ENCODE measurements around the gene SH3RF3. TPM values are rescaled to one million over a fixed set of nuclear protein-coding genes. Genes with fewer than 3 reads are reported as not detected.

Gene SH3RF3
- total and polyA plus RNA-seq, 5 donors = 5.7 to 8.8 (median 8.1) TPM

DNA sequence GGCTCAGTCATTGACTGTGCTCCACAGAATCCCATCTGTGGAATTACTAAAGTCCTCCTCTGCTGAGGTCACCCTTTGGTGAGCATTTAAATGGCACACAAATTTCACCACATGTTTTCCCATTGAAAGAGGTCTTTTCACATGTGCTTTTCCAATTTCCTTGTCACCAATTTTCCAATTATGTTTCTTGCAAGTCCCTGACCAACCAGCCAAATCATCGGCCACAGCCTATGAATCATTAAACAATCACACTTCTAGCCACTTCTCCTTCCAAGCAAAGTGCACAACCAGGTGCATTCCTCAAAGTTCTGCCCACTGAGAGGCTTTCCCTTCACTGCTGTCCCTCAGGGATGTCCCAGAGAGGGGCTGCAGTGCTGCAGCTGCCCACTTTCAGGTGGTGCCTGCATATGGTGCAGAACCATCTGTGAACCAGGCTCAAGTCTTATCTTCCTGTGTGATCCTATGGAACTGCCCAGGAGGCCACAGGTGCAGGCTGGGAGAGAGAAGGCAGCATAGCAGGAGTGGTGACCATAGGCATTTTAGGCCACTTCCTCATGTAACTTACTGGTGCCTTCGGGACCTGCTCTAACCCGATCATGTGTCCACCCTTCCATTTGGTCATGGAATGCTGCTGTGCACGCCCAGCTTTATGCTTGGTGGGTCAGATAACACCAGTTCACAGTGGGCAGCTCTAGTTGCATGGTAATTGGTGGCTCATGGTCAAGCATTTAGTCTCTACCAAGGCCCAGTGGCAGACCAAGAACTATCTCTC is 331.7 kb downstream of the SH3RF3 start:
- 96% methylated on average over 4 of the region's 4 CpGs for whole genome bisulfite sequencing
- no peak for ATAC-seq

DNA sequence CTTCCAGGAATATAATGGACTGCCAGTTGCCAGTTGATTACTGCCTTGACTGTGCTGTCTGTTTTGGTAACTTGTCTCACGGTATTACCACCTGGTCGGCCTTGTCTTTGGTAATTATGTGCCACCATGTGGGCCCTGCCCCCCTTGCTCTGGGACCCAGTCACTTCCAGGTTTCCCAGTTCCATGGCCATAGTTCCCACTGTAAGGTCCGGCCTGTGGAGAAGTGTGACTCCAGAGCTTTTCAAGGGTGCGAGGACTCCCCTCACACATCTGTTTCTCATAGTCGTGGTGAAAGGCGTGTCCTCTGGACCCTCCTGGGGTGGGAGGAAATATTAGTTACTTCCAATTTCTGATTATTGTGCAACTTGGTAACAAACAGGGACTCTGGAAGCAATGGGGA is 334.2 kb downstream of the SH3RF3 start:
- H3K4me3 ChIP-seq (ENCODE audit: low read length) = no peak overlapping the region
- ATAC-seq (no peak), DNase-seq (peak in 1 of 3 donors; percentile 29)
- H3K27me3 ChIP-seq (ENCODE audit: control insufficient read depth, insufficient read depth) = no peaks in the 10 kb centered on the region
- intact Hi-C loops (cut with DNase I) = no loop called here
- WGBS = 75% methylated on average over 6 of the region's 6 CpGs
- no peaks in the 10 kb centered on the region for H3K9me3 ChIP-seq (ENCODE audit: control insufficient read depth, low read length)
- H3K27ac ChIP-seq (ENCODE audit: low read length) = no peak overlapping the region
- peaks cover 5% of the 10 kb centered on the region for H3K4me1 ChIP-seq (ENCODE audit: control insufficient read depth, insufficient read depth, low read length)

More for the DNA sequence above, 331.7 kb downstream of the SH3RF3 start:
- H3K9me3 ChIP-seq (ENCODE audit: control insufficient read depth, low read length) = no peaks in the 10 kb centered on the region
- H3K27me3 ChIP-seq (ENCODE audit: control insufficient read depth, insufficient read depth) = no peaks in the 10 kb centered on the region
- no peak overlapping the region for H3K4me3 ChIP-seq (ENCODE audit: low read length)
- DNase-seq = no peak
- H3K27ac ChIP-seq (ENCODE audit: low read length) = no peak overlapping the region
- H3K4me1 ChIP-seq (ENCODE audit: control insufficient read depth, insufficient read depth, low read length) = no peaks in the 10 kb centered on the region
- intact Hi-C loops (cut with DNase I) = no loop called here

DNA sequence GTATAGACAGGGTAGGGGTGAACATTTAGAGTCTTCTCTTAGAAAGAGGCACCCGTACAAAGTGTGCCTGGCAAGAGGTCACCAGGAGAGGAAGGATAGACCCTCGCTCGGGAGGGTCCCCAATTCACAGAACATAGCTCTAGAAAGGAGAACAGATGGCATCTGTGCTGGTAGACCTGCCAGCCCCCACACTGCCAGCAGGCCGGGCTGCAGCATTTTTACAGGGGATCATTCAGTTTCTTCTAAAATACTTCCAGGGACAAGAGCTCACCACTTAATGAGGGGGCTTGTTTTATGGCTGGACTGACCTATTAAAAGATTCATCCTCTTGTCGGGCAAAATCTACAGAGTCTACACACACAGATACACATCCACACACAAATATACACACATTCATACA is 334.9 kb downstream of the SH3RF3 start:
- Histone ChIP-seq H3K4me3 (ENCODE audit: low read length) (no peak overlapping the region), H3K27ac (ENCODE audit: low read length) (no peak overlapping the region), H3K9me3 (ENCODE audit: control insufficient read depth, low read length) (no peaks in the 10 kb centered on the region), H3K4me1 (ENCODE audit: control insufficient read depth, insufficient read depth, low read length) (peaks cover 5% of the 10 kb centered on the region), H3K27me3 (ENCODE audit: control insufficient read depth, insufficient read depth) (no peaks in the 10 kb centered on the region)
- ATAC-seq (no peak), DNase-seq (peak in 1 of 3 donors; percentile 2)
- WGBS = 97% methylated on average over 5 of the region's 5 CpGs
- intact Hi-C loops (cut with DNase I) = no loop called here

DNA sequence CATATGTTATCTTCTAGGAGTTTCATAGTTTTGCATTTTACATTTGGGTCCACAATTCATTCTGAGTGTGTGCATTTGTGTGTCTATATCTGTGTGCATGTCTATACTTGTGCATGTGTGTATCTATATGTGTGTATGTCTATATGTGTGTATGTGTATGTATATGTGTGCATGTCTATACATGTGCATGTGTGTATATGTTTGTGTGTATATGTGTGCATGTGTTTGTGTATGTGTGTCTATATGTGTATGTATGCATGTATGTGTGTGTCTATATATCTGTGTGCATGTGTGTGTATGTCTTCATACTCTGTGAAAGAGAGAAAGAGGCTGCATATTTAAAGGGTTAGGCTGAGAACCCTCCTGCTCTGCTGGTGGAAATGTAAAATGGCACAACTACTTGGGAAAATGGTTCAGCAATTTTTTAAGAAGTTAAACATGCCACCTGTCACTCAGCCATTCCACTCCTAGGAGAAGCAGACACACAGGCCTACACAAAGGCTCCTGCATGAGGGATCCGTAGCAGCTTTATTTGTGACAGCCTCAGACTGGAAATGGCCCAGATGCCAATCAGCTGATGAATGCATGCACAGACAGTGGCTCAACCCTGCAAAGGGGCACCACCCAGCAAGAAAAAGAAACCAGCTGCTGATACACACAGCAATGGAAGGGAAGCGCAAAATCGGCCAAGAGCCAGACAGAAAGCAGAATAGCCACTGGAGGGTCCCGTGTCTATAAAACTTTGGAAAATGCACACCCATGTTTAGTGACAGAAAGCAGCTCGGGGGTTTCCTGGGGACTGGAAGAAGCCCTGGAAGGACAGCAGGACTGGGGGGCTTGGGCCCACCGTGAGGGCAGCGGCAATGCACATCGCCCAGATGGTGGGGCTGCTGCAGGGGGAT is 337.9 kb downstream of the SH3RF3 start:
- WGBS = 79% methylated on average over 8 of the region's 8 CpGs

DNA sequence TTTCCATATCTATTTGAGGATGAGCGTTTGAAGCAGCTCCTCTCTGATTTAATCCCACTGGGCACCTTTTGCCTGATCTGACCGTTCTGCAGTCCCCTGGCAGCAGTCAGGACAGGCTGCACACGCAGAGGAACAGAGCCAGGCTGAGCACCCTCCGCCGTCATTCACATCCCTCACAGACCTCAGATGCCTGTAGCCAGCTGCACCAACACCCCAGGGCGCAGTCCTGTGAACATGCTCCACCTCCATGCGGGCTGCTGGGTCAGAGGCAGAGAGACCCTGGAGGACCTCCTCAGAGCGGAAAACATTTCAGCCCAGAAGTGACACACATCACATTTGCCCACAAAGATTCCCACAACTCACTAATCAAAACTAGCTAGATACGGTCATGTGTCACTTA is 338.7 kb downstream of the SH3RF3 start:
- peak overlapping the region; percentile 30 for H3K27ac ChIP-seq (ENCODE audit: low read length)
- WGBS = 71% methylated on average over 9 of the region's 9 CpGs

More for the DNA sequence above, 337.9 kb downstream of the SH3RF3 start:
- DNase-seq (peak in 1 of 3 donors; percentile 16), ATAC-seq (peak in 1 of 2 donors; percentile 46)
- peaks cover 8% of the 10 kb centered on the region for H3K4me1 ChIP-seq (ENCODE audit: control insufficient read depth, insufficient read depth, low read length)
- intact Hi-C loops (cut with DNase I) = no loop called here
- peak overlapping the region; percentile 75 for H3K27ac ChIP-seq (ENCODE audit: low read length)
- H3K27me3 ChIP-seq (ENCODE audit: control insufficient read depth, insufficient read depth) = no peaks in the 10 kb centered on the region
- H3K9me3 ChIP-seq (ENCODE audit: control insufficient read depth, low read length) = no peaks in the 10 kb centered on the region
- no peak overlapping the region for H3K4me3 ChIP-seq (ENCODE audit: low read length)

DNA sequence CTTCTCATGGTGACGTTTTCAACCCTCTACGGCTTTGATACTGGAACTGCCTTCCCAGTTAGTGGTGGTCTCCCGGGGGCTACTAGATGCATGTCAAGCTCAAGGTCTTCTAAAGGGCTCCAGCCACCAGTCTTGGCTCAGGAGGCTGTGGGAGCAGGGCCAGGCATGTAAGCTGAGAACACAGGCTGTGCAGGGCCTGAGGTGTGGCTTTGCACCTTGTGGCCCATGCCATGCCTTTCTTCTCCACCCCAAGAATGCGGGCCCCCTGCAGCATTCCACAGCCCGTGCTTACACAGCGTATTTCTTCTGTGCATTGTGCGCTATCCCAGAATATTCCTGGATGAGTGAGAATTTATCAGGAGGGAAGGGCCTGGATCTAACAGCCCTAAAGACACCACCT is 339.9 kb downstream of the SH3RF3 start:
- H3K4me1 ChIP-seq (ENCODE audit: control insufficient read depth, insufficient read depth, low read length) = peaks cover 8% of the 10 kb centered on the region
- no peak overlapping the region for H3K27ac ChIP-seq (ENCODE audit: low read length)
- H3K4me3 ChIP-seq (ENCODE audit: low read length) = no peak overlapping the region
- no peaks in the 10 kb centered on the region for H3K9me3 ChIP-seq (ENCODE audit: control insufficient read depth, low read length)
- intact Hi-C loops (cut with DNase I) = no loop called here
- ATAC-seq (peak in 1 of 2 donors; percentile 17), DNase-seq (peak in 1 of 3 donors; percentile 54)
- WGBS = 86% methylated on average over 7 of the region's 7 CpGs
- no peaks in the 10 kb centered on the region for H3K27me3 ChIP-seq (ENCODE audit: control insufficient read depth, insufficient read depth)

More for the DNA sequence above, 338.7 kb downstream of the SH3RF3 start:
- peak in 1 of 3 donors; percentile 20 for DNase-seq
- peak; percentile 23 to 38 for ATAC-seq
- Histone ChIP-seq H3K4me3 (ENCODE audit: low read length) (no peak overlapping the region), H3K9me3 (ENCODE audit: control insufficient read depth, low read length) (no peaks in the 10 kb centered on the region), H3K27me3 (ENCODE audit: control insufficient read depth, insufficient read depth) (no peaks in the 10 kb centered on the region), H3K4me1 (ENCODE audit: control insufficient read depth, insufficient read depth, low read length) (peaks cover 8% of the 10 kb centered on the region)
- intact Hi-C loops (cut with DNase I) = no loop called here

DNA sequence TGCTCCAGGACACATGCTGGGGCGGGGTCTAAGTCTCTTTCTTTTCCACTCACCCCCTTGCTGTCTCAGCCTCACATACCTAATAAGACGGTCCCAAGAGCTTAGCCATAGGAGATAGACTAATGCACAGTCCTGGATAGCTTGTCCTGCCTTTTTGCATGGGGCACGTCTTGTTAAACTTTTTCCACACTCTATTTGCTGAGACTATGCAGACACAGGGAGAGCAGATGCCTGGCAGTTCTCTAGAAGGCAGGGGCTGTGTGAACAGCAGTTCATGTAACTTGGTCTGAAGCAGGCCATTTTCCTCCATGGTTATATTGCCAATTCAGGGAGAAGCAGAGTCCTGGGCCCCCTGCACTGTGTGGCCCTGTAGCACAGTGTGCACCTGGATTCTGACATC is 342.7 kb downstream of the SH3RF3 start:
- DNase-seq (no peak), ATAC-seq (no peak)
- no peaks in the 10 kb centered on the region for H3K27me3 ChIP-seq (ENCODE audit: control insufficient read depth, insufficient read depth)
- 97% methylated on average over 3 of the region's 3 CpGs for WGBS
- H3K27ac ChIP-seq (ENCODE audit: low read length) = no peak overlapping the region
- H3K4me1 ChIP-seq (ENCODE audit: control insufficient read depth, insufficient read depth, low read length) = peaks cover 8% of the 10 kb centered on the region
- intact Hi-C loops (cut with DNase I) = no loop called here
- H3K4me3 ChIP-seq (ENCODE audit: low read length) = no peak overlapping the region
- H3K9me3 ChIP-seq (ENCODE audit: control insufficient read depth, low read length) = no peaks in the 10 kb centered on the region

DNA sequence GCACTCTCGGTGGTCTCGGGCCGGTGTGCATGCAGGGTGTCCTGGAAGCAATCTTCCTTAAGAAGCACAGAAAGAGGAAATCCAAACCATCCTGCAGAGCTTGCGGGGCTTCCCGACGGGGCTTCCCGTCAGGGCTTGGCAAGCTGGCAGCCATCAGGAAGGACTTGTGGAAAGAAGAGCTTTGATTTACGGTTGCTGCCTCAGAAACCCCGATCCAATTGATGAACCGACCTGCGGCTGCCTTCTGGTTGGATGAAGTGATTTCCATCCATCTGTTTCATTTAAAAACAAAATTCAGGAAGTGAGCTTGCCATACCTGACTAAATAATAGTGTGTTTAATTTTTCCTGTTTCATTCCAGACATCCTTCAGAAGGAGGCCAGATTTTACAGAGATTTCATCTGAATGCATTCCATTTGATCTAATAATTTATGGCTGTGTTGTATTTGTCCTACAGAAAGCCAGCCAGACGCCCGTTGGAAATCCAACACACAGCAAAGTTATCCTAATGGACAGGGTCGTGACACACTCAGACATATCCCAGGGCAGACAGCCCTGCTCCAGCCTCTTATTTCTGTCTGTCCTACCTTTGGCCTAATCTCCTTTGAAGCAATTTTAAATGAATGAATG is 343.4 kb downstream of the SH3RF3 start:
- Histone ChIP-seq H3K27me3 (ENCODE audit: control insufficient read depth, insufficient read depth) (no peaks in the 10 kb centered on the region), H3K4me1 (ENCODE audit: control insufficient read depth, insufficient read depth, low read length) (peaks cover 3% of the 10 kb centered on the region), H3K9me3 (ENCODE audit: control insufficient read depth, low read length) (no peaks in the 10 kb centered on the region), H3K27ac (ENCODE audit: low read length) (no peak overlapping the region), H3K4me3 (ENCODE audit: low read length) (no peak overlapping the region)
- ATAC-seq = no peak
- intact Hi-C loops (cut with DNase I) = no loop called here
- DNase-seq = no peak
- 70% methylated on average over 14 of the region's 14 CpGs for WGBS

DNA sequence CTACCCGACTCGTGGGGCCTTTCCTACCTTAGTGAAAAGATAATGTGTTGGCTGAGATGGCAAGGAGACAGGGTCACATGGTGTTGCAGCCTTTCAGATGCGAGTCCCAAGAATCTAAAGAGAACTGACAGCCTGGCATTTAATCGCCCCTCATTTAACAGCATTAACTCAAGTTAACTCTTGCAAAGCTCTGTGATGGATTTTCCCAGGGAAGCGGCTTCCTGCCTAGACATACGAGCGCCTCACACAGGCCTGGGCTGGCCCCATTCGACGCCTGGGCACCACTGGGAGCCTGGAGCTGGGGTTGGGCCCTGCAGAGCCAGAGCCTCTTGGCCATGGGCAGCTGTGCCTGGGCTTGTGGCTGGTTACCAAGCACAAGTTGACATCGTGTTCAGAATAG is 344.0 kb downstream of the SH3RF3 start:
- H3K4me1 ChIP-seq (ENCODE audit: control insufficient read depth, insufficient read depth, low read length) = peaks cover 3% of the 10 kb centered on the region
- H3K27me3 ChIP-seq (ENCODE audit: control insufficient read depth, insufficient read depth) = no peaks in the 10 kb centered on the region
- WGBS = 82% methylated on average over 10 of the region's 10 CpGs
- no peak for DNase-seq
- no peak overlapping the region for H3K27ac ChIP-seq (ENCODE audit: low read length)
- no peak for ATAC-seq
- no peak overlapping the region for H3K4me3 ChIP-seq (ENCODE audit: low read length)
- no peaks in the 10 kb centered on the region for H3K9me3 ChIP-seq (ENCODE audit: control insufficient read depth, low read length)
- intact Hi-C loops (cut with DNase I) = no loop called here

DNA sequence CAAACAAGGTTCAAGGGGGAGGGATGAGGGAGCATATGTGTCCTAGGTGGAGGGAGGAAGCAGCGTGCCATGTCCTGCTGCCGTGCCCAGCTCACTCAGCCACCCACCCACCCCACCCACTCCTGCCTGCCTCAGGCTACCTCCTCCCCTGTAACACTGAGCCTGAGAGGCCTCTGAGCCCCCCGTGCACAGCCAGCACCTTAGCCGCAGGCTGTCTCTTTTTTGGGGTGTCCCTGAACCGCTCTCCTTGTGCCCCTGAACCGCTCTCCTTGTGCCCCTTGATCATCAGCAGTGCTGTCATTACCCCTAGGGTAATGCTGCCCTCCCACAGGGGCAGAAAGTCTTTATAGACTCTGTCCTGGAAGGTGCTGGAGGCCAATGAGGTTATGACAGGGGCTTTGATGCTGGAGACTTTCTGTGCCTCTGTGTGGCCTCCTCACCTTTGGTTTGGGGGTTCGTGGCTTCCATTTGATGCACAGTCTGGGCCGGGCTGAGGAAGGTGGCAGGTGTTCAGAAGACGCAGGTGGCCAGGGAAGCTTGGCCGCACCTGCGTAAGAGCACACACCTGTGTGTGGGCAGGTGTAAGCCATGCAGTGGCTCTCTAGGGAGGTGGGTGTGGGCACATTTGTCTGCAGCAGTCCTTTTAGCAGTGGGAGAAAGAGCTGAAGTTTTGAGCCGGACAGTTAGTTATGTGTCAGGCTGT is 344.8 kb downstream of the SH3RF3 start:
- intact Hi-C loops (cut with DNase I) = no loop called here
- H3K27ac ChIP-seq (ENCODE audit: low read length) = no peak overlapping the region

More for the DNA sequence above, 344.8 kb downstream of the SH3RF3 start:
- no peak for DNase-seq
- WGBS = 94% methylated on average over 12 of the region's 12 CpGs
- no peak for ATAC-seq
- no peaks in the 10 kb centered on the region for H3K9me3 ChIP-seq (ENCODE audit: control insufficient read depth, low read length)
- no peaks in the 10 kb centered on the region for H3K27me3 ChIP-seq (ENCODE audit: control insufficient read depth, insufficient read depth)
- no peak overlapping the region for H3K4me3 ChIP-seq (ENCODE audit: low read length)
- peaks cover 3% of the 10 kb centered on the region for H3K4me1 ChIP-seq (ENCODE audit: control insufficient read depth, insufficient read depth, low read length)
